Testis (tissue), 3 donors: Measurements from ENCODE around the gene HLX. TPM values are rescaled to one million over a fixed set of nuclear protein-coding genes. Genes with fewer than 3 reads are reported as not detected.

Experiments
- DNase-seq: peaks from one replicate; pipeline ENCODE4 v3.0.0-alpha.2; 2019
- H3K27ac ChIP-seq, 2 donors: fragments of 200-600 bp; sonication (generic); one replicate each; pipeline ENCODE4 v1.5.1; 2019
- H3K27me3 ChIP-seq: fragments of 200-600 bp; sonication (generic); one replicate; pipeline ENCODE4 v1.5.1; 2019
- H3K36me3 ChIP-seq: fragments of 200-600 bp; sonication (generic); one replicate; pipeline ENCODE4 v1.5.1; 2017; ENCODE audit warnings: low read depth; ENCODE audit errors: missing control alignments
- H3K4me1 ChIP-seq: fragments of 200-600 bp; sonication (generic); one replicate; pipeline ENCODE4 v1.5.1; 2019
- H3K4me3 ChIP-seq, 2 donors: fragments of 200-600 bp; sonication (generic); one replicate each; pipeline ENCODE4 v1.5.1; 2017 to 2019
- H3K9me3 ChIP-seq: fragments of 200-600 bp; sonication (generic); one replicate; pipeline ENCODE4 v1.5.1; 2017
- CTCF ChIP-seq, 3 experiments: fragments of 450-650 bp in 2 of 3; fragments of 200-600 bp in 1 of 3; sonication (generic) in 1 of 3; IDR thresholded peaks; one replicate each; pipeline ENCODE4 v1.5.1; 2016 to 2019; ENCODE audit warnings: antibody characterized with exemption in 3 of 3, mild to moderate bottlenecking in 2 of 3, moderate library complexity in 1 of 3
- POLR2A ChIP-seq: fragments of 450-650 bp; IDR thresholded peaks from one replicate; pipeline ENCODE4 v1.6.1; 2017; ENCODE audit warnings: antibody characterized with exemption, mild to moderate bottlenecking, moderate library complexity
- WGBS, 2 donors: methylation state at CpG; one replicate each; pipeline ENCODE4 v1.1.5; 2018; 5-methylcytosine and 5-hydroxymethylcytosine counted together
- intact Hi-C: fragments of 100-400 bp; cut with DNase I; formaldehyde crosslinking; loops from one replicate; pipeline ENCODE4 v1.15.1; 2023; ENCODE audit warnings: low total_unique reads
- polyA plus RNA-seq: library from polyadenylated mRNA; stranded (reverse); fragments of 350-450 nt; fragmentation: Illumina TruSeq; extraction: RNeasy Lipid Tissue Mini Kit (QIAGEN cat#74804); gene quantifications from one replicate; pipeline ENCODE4 v1.2.3, GENCODE V29; 2014; ENCODE audit warnings: low read depth, low replicate concordance; ENCODE audit not compliant: insufficient read depth
- total RNA-seq, 2 donors: library from RNA; depleted of rRNA; stranded (reverse); fragments of >200 nt; gene quantifications; one replicate each; pipeline ENCODE4 v1.2.3, GENCODE V29; 2016

Gene HLX
- total and polyA plus RNA-seq, 3 donors from 2014 or later = 3.5 to 5.3 (median 4.0) TPM

DNA sequence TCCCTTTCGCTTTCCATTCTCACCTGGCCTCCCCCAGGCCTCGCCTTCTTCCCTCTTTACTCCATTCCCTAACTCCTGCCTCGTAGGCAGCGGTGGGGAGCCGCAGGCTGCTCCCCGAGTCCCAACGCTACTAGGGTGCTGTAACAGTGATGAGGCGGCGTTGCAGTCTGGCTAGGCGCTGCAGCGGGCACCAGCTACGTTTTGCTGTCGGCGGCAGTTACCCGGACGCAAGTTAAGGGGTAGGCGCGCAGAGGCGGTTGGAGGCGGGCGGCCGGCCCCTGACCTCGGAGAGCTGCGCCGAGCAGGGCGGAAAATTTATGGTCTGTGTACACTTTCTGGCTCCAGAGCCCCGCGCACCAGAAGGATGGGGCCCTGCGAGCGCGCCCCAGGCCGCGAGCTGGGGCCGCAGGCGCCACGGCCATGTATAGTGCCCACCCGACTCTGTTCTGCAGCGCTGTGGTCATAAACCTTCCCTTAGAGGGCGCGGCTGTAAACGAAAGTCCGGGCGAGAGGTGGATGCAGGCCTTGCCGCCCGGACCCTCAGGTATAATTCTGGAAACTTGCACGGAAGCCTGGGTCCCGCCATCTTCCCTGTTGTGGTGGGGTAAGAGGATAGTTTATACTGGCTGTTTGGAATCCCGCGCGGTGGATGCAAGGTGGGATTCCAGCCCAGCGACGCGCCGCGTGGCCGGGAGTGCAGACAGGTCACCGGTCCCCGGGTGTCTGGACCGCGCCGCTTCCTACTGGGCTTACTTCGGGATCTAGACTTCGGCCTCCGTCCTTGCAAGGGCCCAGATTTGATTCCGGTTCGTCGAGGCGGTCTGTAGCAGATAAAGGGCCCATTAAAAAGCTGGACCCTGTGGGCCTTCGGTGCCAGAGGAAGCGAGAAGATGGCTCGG lies 15.0 kb downstream of the HLX start:
- Histone ChIP-seq H3K9me3 (no peaks in the 10 kb centered on the region), H3K27me3 (no peaks in the 10 kb centered on the region), H3K36me3 (no peaks in the 10 kb centered on the region), H3K27ac (no peak overlapping the region), H3K4me3 (peak overlapping the region; percentile 27 to 38), H3K4me1 (peaks cover 10% of the 10 kb centered on the region)
- 9 to 40% methylated on average over 27 to 63 of the region's 71 CpGs for WGBS, 2 donors
- intact Hi-C loops = no loop called here
- TF ChIP-seq POLR2A (no peak), CTCF (IDR thresholded peaks at IDR 0.05) (no peak)
- no peak for DNase-seq

GRCh38 chr1:220894924-220895256 lies 15.6 kb downstream of the HLX start:
- no peaks in the 10 kb centered on the region for H3K9me3 ChIP-seq
- no peaks in the 10 kb centered on the region for H3K27me3 ChIP-seq
- H3K4me3 ChIP-seq = peak overlapping the region; percentile 27 to 38
- H3K36me3 ChIP-seq = no peaks in the 10 kb centered on the region
- H3K4me1 ChIP-seq = peaks cover 10% of the 10 kb centered on the region
- intact Hi-C loops = no loop called here
- no peak overlapping the region for H3K27ac ChIP-seq
- WGBS, 2 donors = 42% methylated on average over 6 to 13 of the region's 13 CpGs
- no peak for DNase-seq
- no peak for TF ChIP-seq POLR2A
- no peak for TF ChIP-seq CTCF (IDR thresholded peaks at IDR 0.05)

DNA sequence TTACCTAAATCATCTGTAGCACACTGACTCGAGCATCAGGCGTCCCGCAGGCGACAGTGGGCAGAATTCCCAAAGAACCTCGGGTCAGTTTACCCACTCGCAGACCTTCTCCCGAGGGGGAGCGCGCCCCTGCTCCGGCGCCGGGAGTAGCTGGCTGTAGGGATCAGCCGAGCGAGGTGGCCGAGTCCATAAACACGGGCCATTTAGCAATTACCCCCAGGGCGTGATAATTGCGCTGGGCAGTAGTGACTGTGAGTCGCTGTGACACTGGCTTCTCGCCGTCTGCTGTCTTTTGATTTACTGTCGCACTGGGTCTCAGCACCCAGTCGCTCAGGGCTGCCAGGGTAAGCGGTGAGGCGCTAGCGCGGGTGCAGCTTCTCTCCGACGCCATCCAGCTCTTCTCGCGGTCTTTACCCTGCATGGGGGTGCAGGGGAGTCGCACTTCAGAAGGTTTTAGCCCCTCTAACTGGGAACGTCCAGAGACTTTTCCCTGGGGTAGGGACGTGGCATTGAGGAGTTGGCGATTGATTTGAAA lies 16.2 kb downstream of the HLX start:
- intact Hi-C loops = no loop called here
- no peak for DNase-seq
- Histone ChIP-seq H3K4me1 (peaks cover 10% of the 10 kb centered on the region), H3K27ac (no peak overlapping the region), H3K36me3 (no peaks in the 10 kb centered on the region), H3K27me3 (no peaks in the 10 kb centered on the region), H3K4me3 (no peak overlapping the region), H3K9me3 (no peaks in the 10 kb centered on the region)
- 15 to 28% methylated on average over 27 to 35 of the region's 35 CpGs for WGBS, 2 donors
- no peak for TF ChIP-seq CTCF (IDR thresholded peaks at IDR 0.05)
- no peak for TF ChIP-seq POLR2A

DNA sequence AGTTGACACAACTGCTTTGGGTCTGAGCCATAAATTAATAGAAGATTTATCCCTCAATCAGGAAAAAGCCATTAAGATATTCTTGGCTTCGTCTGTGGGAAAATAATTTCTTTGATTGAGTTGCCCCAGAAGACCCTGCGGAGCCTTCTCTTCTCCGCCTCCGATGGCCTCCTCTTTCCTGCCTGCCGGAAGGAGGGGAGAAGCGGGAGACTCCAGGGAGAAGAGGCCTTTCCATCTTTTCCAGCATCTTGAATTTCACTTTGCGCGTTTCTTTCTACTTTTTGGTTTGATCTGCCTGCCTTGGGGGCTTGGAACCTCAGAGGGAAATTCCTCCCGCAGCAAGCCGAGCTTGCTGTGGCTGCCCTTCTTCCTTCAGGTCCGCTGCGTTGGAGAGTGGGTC lies 16.8 kb downstream of the HLX start:
- H3K27ac ChIP-seq = no peak overlapping the region
- H3K27me3 ChIP-seq = no peaks in the 10 kb centered on the region
- intact Hi-C loops = no loop called here
- 26 to 52% methylated on average over 10 to 12 of the region's 12 CpGs for WGBS, 2 donors
- DNase-seq = no peak
- H3K36me3 ChIP-seq = no peaks in the 10 kb centered on the region
- no peaks in the 10 kb centered on the region for H3K9me3 ChIP-seq
- TF ChIP-seq CTCF (IDR thresholded peaks at IDR 0.05) = no peak
- H3K4me1 ChIP-seq = peaks cover 10% of the 10 kb centered on the region
- no peak overlapping the region for H3K4me3 ChIP-seq
